Measurements from ENCODE around the gene NR3C2. TPM values are rescaled to one million over a fixed set of nuclear protein-coding genes. Genes with fewer than 3 reads are reported as not detected.

NR3C2 gene
- total and polyA plus RNA-seq, 2 experiments from 2014 or later, result 1.2 to 3.0 TPM

DNA sequence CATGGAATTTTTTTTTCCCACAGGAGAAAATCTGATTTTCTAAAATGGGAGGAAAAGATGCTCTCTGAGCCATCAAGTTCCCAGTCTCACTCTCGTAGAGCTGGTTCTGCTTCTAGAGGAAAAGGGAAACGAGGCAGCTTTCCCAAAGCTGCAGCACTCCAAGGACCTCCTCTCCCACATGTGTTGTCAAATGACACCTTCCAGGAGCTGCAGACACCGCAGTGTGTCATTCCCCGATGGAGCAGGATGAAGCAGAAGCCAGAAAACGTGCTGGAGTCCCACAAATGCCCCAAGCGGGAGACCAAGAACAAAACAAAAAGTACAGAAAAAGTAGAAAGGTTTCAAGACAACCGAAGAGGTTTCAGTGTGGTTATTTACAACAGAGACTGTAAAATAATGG, 362.3 kb downstream of the NR3C2 start:
- TF ChIP-seq, protein P1, sequence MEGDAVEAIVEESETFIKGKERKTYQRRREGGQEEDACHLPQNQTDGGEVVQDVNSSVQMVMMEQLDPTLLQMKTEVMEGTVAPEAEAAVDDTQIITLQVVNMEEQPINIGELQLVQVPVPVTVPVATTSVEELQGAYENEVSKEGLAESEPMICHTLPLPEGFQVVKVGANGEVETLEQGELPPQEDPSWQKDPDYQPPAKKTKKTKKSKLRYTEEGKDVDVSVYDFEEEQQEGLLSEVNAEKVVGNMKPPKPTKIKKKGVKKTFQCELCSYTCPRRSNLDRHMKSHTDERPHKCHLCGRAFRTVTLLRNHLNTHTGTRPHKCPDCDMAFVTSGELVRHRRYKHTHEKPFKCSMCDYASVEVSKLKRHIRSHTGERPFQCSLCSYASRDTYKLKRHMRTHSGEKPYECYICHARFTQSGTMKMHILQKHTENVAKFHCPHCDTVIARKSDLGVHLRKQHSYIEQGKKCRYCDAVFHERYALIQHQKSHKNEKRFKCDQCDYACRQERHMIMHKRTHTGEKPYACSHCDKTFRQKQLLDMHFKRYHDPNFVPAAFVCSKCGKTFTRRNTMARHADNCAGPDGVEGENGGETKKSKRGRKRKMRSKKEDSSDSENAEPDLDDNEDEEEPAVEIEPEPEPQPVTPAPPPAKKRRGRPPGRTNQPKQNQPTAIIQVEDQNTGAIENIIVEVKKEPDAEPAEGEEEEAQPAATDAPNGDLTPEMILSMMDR (conservative IDR thresholded peaks at IDR 0.05; ENCODE audit: low read depth in 2 of 2), result no peak
- TF ChIP-seq STAT1 (IDR thresholded peaks at IDR 0.05; ENCODE audit: unreplicated experiment), result no peak
- no peak for TF ChIP-seq ZNF331 (CRISPR knock-in tag; IDR thresholded peaks at IDR 0.05; ENCODE audit: low read depth)
- no peak for TF ChIP-seq EZH2phosphoT487 (IDR thresholded peaks at IDR 0.05; ENCODE audit: unreplicated experiment)
- TF ChIP-seq EZH2 (IDR thresholded peaks at IDR 0.05; ENCODE audit: low read depth, unreplicated experiment), result no peak
- TF ChIP-seq POLR2AphosphoS5 (IDR thresholded peaks at IDR 0.05; ENCODE audit: low read depth), result no peak
- no peaks in the 10 kb centered on the region for H3K4me1 ChIP-seq (ENCODE audit: insufficient read depth)
- H3K9me2 ChIP-seq (ENCODE audit: insufficient read depth), result peaks cover 8% of the 10 kb centered on the region; the same call in 1 of the 2 replicates
- no peak overlapping the region for H3K27ac ChIP-seq (ENCODE audit: low read depth)
- DNase-seq (ENCODE audit: low spot score), result no peak
- no peak overlapping the region for H3K4me2 ChIP-seq
- H3K9me3 Mint-ChIP-seq, result peaks cover 16% of the 10 kb centered on the region
- no peaks in the 10 kb centered on the region for H4K20me1 ChIP-seq (replicated peaks; ENCODE audit: insufficient read depth)
- peaks cover 2% of the 10 kb centered on the region; the same call in 2 of the 3 replicates for H3K4me1 Mint-ChIP-seq
- H3K4me3 ChIP-seq, result no peak overlapping the region
- H3K36me3 ChIP-seq (ENCODE audit: insufficient read depth), result no peaks in the 10 kb centered on the region
- peaks cover 20% of the 10 kb centered on the region for H3K36me3 Mint-ChIP-seq (ENCODE audit: low read depth)
- no peak overlapping the region for H3K4me3 Mint-ChIP-seq
- H3K79me2 ChIP-seq (replicated peaks; ENCODE audit: insufficient read depth), result no peaks in the 10 kb centered on the region
- H3K27ac Mint-ChIP-seq, result no peak overlapping the region
- no peaks in the 10 kb centered on the region for H3F3A ChIP-seq (replicated peaks; ENCODE audit: low read depth)
- no peak for ATAC-seq
- peaks cover 4% of the 10 kb centered on the region for H3K27me3 Mint-ChIP-seq (ENCODE audit: insufficient read depth, low read depth, poor library complexity)
- no peaks in the 10 kb centered on the region for H3K27me3 ChIP-seq (ENCODE audit: insufficient read depth)
- H2AFZ ChIP-seq, result no peak overlapping the region

DNA sequence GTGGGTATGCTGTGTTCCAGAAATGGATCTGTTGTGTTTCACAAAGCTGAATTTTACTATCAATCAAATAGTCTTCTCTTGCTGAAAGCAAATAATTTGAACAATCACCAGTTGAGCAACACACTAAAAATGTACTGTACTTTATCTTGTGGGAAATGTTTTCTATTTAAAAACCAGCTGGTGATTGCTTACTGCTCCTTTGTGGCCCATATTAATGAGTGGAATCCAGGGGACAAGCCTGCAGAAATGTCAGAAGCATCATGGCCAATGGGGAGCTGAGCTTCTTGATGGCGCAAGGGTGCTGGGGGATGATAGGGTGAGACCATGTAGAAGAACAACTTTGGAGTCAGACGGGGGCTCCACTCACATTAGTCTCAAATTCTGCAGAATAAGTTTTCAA, 364.2 kb downstream of the NR3C2 start:
- peaks cover 37% of the 10 kb centered on the region for H3K36me3 Mint-ChIP-seq (ENCODE audit: low read depth)
- TF ChIP-seq, protein P1 (conservative IDR thresholded peaks at IDR 0.05; ENCODE audit: low read depth in 2 of 2), result no peak
- TF ChIP-seq STAT1 (IDR thresholded peaks at IDR 0.05; ENCODE audit: unreplicated experiment) (no peak), JUNB (IDR thresholded peaks at IDR 0.05; ENCODE audit: unreplicated experiment) (no peak), ZNF462 (CRISPR knock-in tag; IDR thresholded peaks at IDR 0.05) (no peak)
- TF ChIP-seq, protein P2, sequence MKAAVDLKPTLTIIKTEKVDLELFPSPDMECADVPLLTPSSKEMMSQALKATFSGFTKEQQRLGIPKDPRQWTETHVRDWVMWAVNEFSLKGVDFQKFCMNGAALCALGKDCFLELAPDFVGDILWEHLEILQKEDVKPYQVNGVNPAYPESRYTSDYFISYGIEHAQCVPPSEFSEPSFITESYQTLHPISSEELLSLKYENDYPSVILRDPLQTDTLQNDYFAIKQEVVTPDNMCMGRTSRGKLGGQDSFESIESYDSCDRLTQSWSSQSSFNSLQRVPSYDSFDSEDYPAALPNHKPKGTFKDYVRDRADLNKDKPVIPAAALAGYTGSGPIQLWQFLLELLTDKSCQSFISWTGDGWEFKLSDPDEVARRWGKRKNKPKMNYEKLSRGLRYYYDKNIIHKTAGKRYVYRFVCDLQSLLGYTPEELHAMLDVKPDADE (IDR thresholded peaks at IDR 0.05), result no peak

More for the DNA sequence above, 364.2 kb downstream of the NR3C2 start:
- peaks cover 2% of the 10 kb centered on the region; the same call in 2 of the 3 replicates for H3K4me1 Mint-ChIP-seq
- no peaks in the 10 kb centered on the region for H3F3A ChIP-seq (replicated peaks; ENCODE audit: low read depth)
- H4K20me1 ChIP-seq (replicated peaks; ENCODE audit: insufficient read depth), result no peaks in the 10 kb centered on the region
- H3K27me3 Mint-ChIP-seq (ENCODE audit: insufficient read depth, low read depth, poor library complexity), result peaks cover 4% of the 10 kb centered on the region
- no peaks in the 10 kb centered on the region for H3K79me2 ChIP-seq (replicated peaks; ENCODE audit: insufficient read depth)
- H3K36me3 ChIP-seq (ENCODE audit: insufficient read depth), result peaks cover 6% of the 10 kb centered on the region; the same call in 1 of the 2 replicates
- no peak for ATAC-seq
- H3K27me3 ChIP-seq (ENCODE audit: insufficient read depth), result no peaks in the 10 kb centered on the region
- no peak for DNase-seq (ENCODE audit: low spot score)
- H3K9me3 Mint-ChIP-seq, result peaks cover 35% of the 10 kb centered on the region
- H3K4me1 ChIP-seq (ENCODE audit: insufficient read depth), result no peaks in the 10 kb centered on the region
- no peak overlapping the region for H3K27ac Mint-ChIP-seq
- no peak overlapping the region for H3K4me2 ChIP-seq
- H3K4me3 ChIP-seq, result no peak overlapping the region
- H3K27ac ChIP-seq (ENCODE audit: low read depth), result no peak overlapping the region
- no peaks in the 10 kb centered on the region for H3K9me2 ChIP-seq (ENCODE audit: insufficient read depth)
- no peak overlapping the region for H2AFZ ChIP-seq
- no peak overlapping the region for H3K4me3 Mint-ChIP-seq
